Ishikawa (cell line): ENCODE results near the gene MAP4K5.

Experiments used
- CEBPB ChIP-seq: IDR thresholded peaks from 2 replicates; pipeline ENCODE4 v1.6.1; 2012
- CREB1 ChIP-seq: IDR thresholded peaks from 2 replicates; pipeline ENCODE4 v1.6.1; 2012; ENCODE audit warnings: low read depth
- EGR1 ChIP-seq: IDR thresholded peaks from 2 replicates; pipeline ENCODE4 v1.6.1; 2012
- EP300 ChIP-seq: IDR thresholded peaks from 2 replicates; pipeline ENCODE4 v1.6.1; 2012; ENCODE audit warnings: borderline replicate concordance
- FOXM1 ChIP-seq: IDR thresholded peaks from 2 replicates; pipeline ENCODE4 v1.6.1; 2012; ENCODE audit warnings: low read depth, borderline replicate concordance
- MAX ChIP-seq: IDR thresholded peaks from 2 replicates; pipeline ENCODE4 v1.6.1; 2012
- NFIC ChIP-seq: IDR thresholded peaks from 2 replicates; pipeline ENCODE4 v1.6.1; 2012
- RAD21 ChIP-seq: IDR thresholded peaks from 2 replicates; pipeline ENCODE4 v1.6.1; 2012; ENCODE audit warnings: low read depth
- REST ChIP-seq: IDR thresholded peaks from 2 replicates; pipeline ENCODE4 v1.6.1; 2012; ENCODE audit warnings: low read depth, mild to moderate bottlenecking
- TAF1 ChIP-seq: IDR thresholded peaks from 2 replicates; pipeline ENCODE4 v1.6.1; 2012; ENCODE audit warnings: low read depth, mild to moderate bottlenecking
- TCF12 ChIP-seq: IDR thresholded peaks from 2 replicates; pipeline ENCODE4 v1.6.1; 2012; ENCODE audit warnings: low read depth
- TEAD4 ChIP-seq: IDR thresholded peaks from 2 replicates; pipeline ENCODE4 v1.6.1; 2012
- USF1 ChIP-seq: IDR thresholded peaks from 2 replicates; pipeline ENCODE4 v1.6.1; 2012
- YY1 ChIP-seq: IDR thresholded peaks from 2 replicates; pipeline ENCODE4 v1.6.1; 2012; ENCODE audit warnings: low read depth
- ZBTB7A ChIP-seq: IDR thresholded peaks from 2 replicates; pipeline ENCODE4 v1.6.1; 2012; ENCODE audit warnings: low read depth

Gene MAP4K5

GRCh38 chr14:50573862-50574261, 41.5 kb upstream of the MAP4K5 start:
- TF ChIP-seq TAF1 = no peak
- TF ChIP-seq TCF12 = no peak
- no peak for TF ChIP-seq TEAD4
- TF ChIP-seq EP300 = no peak
- no peak for TF ChIP-seq FOXM1
- TF ChIP-seq EGR1 = no peak
- no peak for TF ChIP-seq USF1
- no peak for TF ChIP-seq NFIC
- TF ChIP-seq ZBTB7A = no peak
- no peak for TF ChIP-seq RAD21
- TF ChIP-seq MAX = no peak
- no peak for TF ChIP-seq REST
- no peak for TF ChIP-seq CEBPB
- no peak for TF ChIP-seq YY1
- TF ChIP-seq CREB1 = no peak

GRCh38 chr14:50569714-50570274, 37.4 kb upstream of the MAP4K5 start:
- no peak for TF ChIP-seq ZBTB7A
- TF ChIP-seq YY1 = no peak
- no peak for TF ChIP-seq REST

- TF ChIP-seq TCF12 = no peak
- no peak for TF ChIP-seq MAX
- no peak for TF ChIP-seq USF1
- no peak for TF ChIP-seq EP300
- TF ChIP-seq NFIC = no peak
- no peak for TF ChIP-seq FOXM1
- TF ChIP-seq TEAD4 = no peak
- no peak for TF ChIP-seq YY1
- TF ChIP-seq CEBPB = no peak
- TF ChIP-seq TAF1 = no peak
- TF ChIP-seq EGR1 = no peak
- TF ChIP-seq REST = no peak
- no peak for TF ChIP-seq RAD21
- no peak for TF ChIP-seq ZBTB7A
- no peak for TF ChIP-seq CREB1
These were observed 30.5 kb upstream of the MAP4K5 start for GRCh38 chr14:50562841-50563240.

- no peak for TF ChIP-seq RAD21
- peak; percentile 42; the same call in 1 of the 2 replicates for TF ChIP-seq FOXM1
These were observed 28.5 kb upstream of the MAP4K5 start for GRCh38 chr14:50560931-50561285.
